ENCODE measurements around the gene TNFAIP3.

Gene TNFAIP3

DNA sequence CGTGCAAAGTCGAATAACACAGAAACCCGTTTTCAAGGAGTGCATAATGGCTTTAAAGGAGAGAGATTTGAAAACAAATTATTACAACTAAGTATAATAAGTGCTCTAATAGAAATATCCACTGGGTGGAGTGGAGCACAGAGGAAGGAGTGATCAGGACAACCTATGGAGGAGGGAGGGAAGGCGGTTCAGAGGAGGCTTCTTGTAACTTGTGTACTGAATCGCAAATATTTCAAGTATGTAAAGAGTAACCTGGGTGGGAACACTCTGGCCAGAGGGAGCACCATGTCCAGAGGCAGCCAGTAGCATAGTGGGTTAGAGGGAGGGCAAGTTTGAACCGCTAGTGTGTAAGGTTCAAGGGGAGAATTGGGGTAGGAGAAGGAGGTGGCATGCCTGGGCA, 21.6 kb upstream of the TNFAIP3 start:
- Histone ChIP-seq H3K36me3 (replicated peaks; ENCODE audit: low read depth, low read length) (peaks cover 5% of the 10 kb centered on the region), H3K4me2 (ENCODE audit: low read length) (no peak overlapping the region), H2AFZ (ENCODE audit: low read depth, low read length) (no peak overlapping the region), H3K4me3 (ENCODE audit: low read length) (no peak overlapping the region), H4K20me1 (ENCODE audit: insufficient read depth, low read length) (no peaks in the 10 kb centered on the region), H3K9ac (ENCODE audit: low read length) (no peak overlapping the region), H3K27me3 (ENCODE audit: low read depth, low read length) (no peaks in the 10 kb centered on the region), H3K4me1 (ENCODE audit: low read length) (peaks cover 48% of the 10 kb centered on the region), H3K27ac (ENCODE audit: low read length) (no peak overlapping the region), H3K79me2 (ENCODE audit: low read length) (no peaks in the 10 kb centered on the region), H3K9me3 (ENCODE audit: insufficient read depth, low read length) (0 out of 2 replicates have a peak, but pooled peaks cover 7% of the 10 kb centered on the region)
- TF ChIP-seq EZH2phosphoT487 (IDR thresholded peaks at IDR 0.05; ENCODE audit: low read depth): no peak
- TF ChIP-seq, protein P1, sequence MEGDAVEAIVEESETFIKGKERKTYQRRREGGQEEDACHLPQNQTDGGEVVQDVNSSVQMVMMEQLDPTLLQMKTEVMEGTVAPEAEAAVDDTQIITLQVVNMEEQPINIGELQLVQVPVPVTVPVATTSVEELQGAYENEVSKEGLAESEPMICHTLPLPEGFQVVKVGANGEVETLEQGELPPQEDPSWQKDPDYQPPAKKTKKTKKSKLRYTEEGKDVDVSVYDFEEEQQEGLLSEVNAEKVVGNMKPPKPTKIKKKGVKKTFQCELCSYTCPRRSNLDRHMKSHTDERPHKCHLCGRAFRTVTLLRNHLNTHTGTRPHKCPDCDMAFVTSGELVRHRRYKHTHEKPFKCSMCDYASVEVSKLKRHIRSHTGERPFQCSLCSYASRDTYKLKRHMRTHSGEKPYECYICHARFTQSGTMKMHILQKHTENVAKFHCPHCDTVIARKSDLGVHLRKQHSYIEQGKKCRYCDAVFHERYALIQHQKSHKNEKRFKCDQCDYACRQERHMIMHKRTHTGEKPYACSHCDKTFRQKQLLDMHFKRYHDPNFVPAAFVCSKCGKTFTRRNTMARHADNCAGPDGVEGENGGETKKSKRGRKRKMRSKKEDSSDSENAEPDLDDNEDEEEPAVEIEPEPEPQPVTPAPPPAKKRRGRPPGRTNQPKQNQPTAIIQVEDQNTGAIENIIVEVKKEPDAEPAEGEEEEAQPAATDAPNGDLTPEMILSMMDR (IDR thresholded peaks at IDR 0.05; ENCODE audit: low read depth, low read length): no peak

DNA sequence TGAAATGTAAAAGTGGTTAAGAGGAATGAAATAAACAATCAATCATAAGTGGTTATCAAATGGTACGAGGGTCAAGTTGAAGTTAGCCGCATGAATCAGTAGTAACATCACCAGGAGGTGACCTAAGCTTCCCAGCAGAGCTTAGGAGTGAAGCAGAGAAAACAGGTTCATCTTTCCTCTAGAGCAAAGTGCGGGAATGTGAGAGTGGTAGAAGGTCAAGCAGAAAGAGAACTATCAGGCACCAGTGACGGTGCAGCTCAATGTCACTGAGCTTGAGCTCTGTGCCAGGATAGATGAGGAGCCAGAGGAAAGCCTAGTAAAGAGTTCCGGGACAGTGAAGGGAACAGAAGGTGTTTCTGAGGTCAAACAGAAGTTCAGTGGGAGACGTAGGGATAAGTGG, 20.8 kb upstream of the TNFAIP3 start:
- H3K9ac ChIP-seq (ENCODE audit: low read length): peak overlapping the region; percentile 60; the same call in 1 of the 2 replicates
- no peaks in the 10 kb centered on the region for H3K79me2 ChIP-seq (ENCODE audit: low read length)
- peaks cover 5% of the 10 kb centered on the region for H3K36me3 ChIP-seq (replicated peaks; ENCODE audit: low read depth, low read length)
- H3K4me3 ChIP-seq (ENCODE audit: low read length): peak overlapping the region; percentile 38; the same call in 1 of the 2 replicates
- peak overlapping the region; percentile 51 for H3K4me2 ChIP-seq (ENCODE audit: low read length)
- no peaks in the 10 kb centered on the region for H4K20me1 ChIP-seq (ENCODE audit: insufficient read depth, low read length)
- no peak overlapping the region for H2AFZ ChIP-seq (ENCODE audit: low read depth, low read length)
- TF ChIP-seq EZH2phosphoT487 (IDR thresholded peaks at IDR 0.05; ENCODE audit: low read depth): no peak
- TF ChIP-seq, protein P1 (IDR thresholded peaks at IDR 0.05; ENCODE audit: low read depth, low read length): no peak
- H3K27me3 ChIP-seq (ENCODE audit: low read depth, low read length): no peaks in the 10 kb centered on the region
- H3K27ac ChIP-seq (ENCODE audit: low read length): peak overlapping the region; percentile 91
- H3K9me3 ChIP-seq (ENCODE audit: insufficient read depth, low read length): 0 out of 2 replicates have a peak, but pooled peaks cover 7% of the 10 kb centered on the region
- peaks cover 56% of the 10 kb centered on the region for H3K4me1 ChIP-seq (ENCODE audit: low read length)

DNA sequence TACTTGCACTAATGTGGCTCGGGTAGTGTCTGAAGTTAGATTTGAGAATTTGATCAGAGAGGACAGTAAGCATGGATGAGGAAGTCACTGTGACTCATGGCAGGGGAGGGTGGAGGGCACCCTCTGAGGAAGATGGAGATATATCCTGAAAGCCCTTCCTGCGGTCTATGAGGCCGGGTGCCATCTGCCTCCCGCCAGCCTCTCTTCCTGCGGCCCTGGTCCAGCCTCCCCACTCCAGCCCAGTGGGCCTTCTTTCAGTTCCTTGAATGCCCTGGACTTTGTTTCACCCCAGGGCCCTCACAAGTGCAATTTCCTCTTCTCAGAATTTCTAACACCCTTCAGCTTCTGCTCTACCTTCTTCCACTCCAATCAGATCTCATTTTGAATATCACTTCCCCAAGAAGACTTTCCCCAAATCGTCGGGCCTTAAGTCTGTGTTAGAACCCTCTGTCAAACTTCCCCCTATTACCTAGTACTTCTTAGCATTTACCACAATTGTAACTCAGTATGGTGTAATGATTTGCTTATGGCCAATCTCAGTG, 20.2 kb upstream of the TNFAIP3 start:
- no peaks in the 10 kb centered on the region for H3K27me3 ChIP-seq (ENCODE audit: low read depth, low read length)
- H3K4me2 ChIP-seq (ENCODE audit: low read length): peak overlapping the region; percentile 51
- no peaks in the 10 kb centered on the region for H4K20me1 ChIP-seq (ENCODE audit: insufficient read depth, low read length)
- 0 out of 2 replicates have a peak, but pooled peaks cover 7% of the 10 kb centered on the region for H3K9me3 ChIP-seq (ENCODE audit: insufficient read depth, low read length)
- H3K79me2 ChIP-seq (ENCODE audit: low read length): no peaks in the 10 kb centered on the region
- peak overlapping the region; percentile 60; the same call in 1 of the 2 replicates for H3K9ac ChIP-seq (ENCODE audit: low read length)
- TF ChIP-seq, protein P1 (IDR thresholded peaks at IDR 0.05; ENCODE audit: low read depth, low read length): no peak
- TF ChIP-seq EZH2phosphoT487 (IDR thresholded peaks at IDR 0.05; ENCODE audit: low read depth): no peak
- H2AFZ ChIP-seq (ENCODE audit: low read depth, low read length): no peak overlapping the region
- peaks cover 5% of the 10 kb centered on the region for H3K36me3 ChIP-seq (replicated peaks; ENCODE audit: low read depth, low read length)
- H3K4me1 ChIP-seq (ENCODE audit: low read length): peaks cover 57% of the 10 kb centered on the region
- H3K4me3 ChIP-seq (ENCODE audit: low read length): peak overlapping the region; percentile 38; the same call in 1 of the 2 replicates
- peak overlapping the region; percentile 91 for H3K27ac ChIP-seq (ENCODE audit: low read length)

DNA sequence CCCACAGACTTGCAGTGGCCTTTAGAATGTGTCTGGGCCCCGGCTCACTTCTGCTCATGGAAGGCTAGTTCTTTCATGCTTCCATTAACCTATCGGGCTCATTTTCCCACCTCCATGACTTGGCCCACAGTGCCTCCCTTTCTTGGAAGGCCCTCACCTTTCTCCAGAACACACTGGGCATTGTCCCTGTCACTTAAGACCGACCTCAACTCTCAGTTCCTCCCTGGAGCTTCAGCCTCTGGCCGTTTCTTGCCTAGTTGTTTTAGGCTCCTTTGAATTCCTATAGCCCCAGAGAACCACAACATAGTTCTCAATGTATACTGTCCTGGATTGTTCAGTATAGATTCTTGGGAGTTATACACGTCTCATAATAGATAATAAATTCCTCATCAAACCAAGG, 19.3 kb upstream of the TNFAIP3 start:
- Histone ChIP-seq H3K4me3 (ENCODE audit: low read length) (no peak overlapping the region), H3K36me3 (replicated peaks; ENCODE audit: low read depth, low read length) (peaks cover 5% of the 10 kb centered on the region), H3K9me3 (ENCODE audit: insufficient read depth, low read length) (0 out of 2 replicates have a peak, but pooled peaks cover 7% of the 10 kb centered on the region), H4K20me1 (ENCODE audit: insufficient read depth, low read length) (no peaks in the 10 kb centered on the region), H3K27ac (ENCODE audit: low read length) (peak overlapping the region; percentile 91), H3K79me2 (ENCODE audit: low read length) (no peaks in the 10 kb centered on the region), H3K4me2 (ENCODE audit: low read length) (0 out of 2 replicates have a peak overlapping the region, but pooled peaks have one; percentile 4), H3K4me1 (ENCODE audit: low read length) (peaks cover 62% of the 10 kb centered on the region), H3K9ac (ENCODE audit: low read length) (no peak overlapping the region; the same call in 1 of the 2 replicates), H2AFZ (ENCODE audit: low read depth, low read length) (no peak overlapping the region), H3K27me3 (ENCODE audit: low read depth, low read length) (no peaks in the 10 kb centered on the region)
- TF ChIP-seq, protein P1 (IDR thresholded peaks at IDR 0.05; ENCODE audit: low read depth, low read length): no peak
- TF ChIP-seq EZH2phosphoT487 (IDR thresholded peaks at IDR 0.05; ENCODE audit: low read depth): no peak
